SU-DHL-6 (cell line): ENCODE measurements around the gene FKBP15.

Source experiments
- H2AFZ ChIP-seq: fragments of 200-600 bp; sonication (generic); 2 replicates; pipeline ENCODE4 v1.6.1; 2014; ENCODE audit warnings: low read depth, mild to moderate bottlenecking, moderate library complexity, mixed read lengths, antibody characterized with exemption, low read length; ENCODE audit not compliant: severe bottlenecking
- H3F3A ChIP-seq: fragments of 200-600 bp; shearing (Covaris generic); 2 replicates; pipeline ENCODE4 v1.6.0; 2016; ENCODE audit warnings: antibody characterized with exemption, mild to moderate bottlenecking; ENCODE audit not compliant: insufficient read depth
- H3K27ac ChIP-seq: fragments of 200-600 bp; sonication (generic); 2 replicates; pipeline ENCODE4 v1.5.1; 2016; ENCODE audit warnings: low read depth, mild to moderate bottlenecking, low read length, moderate library complexity, mixed read lengths
- H3K27me3 ChIP-seq: fragments of 200-600 bp; sonication (generic), shearing (Covaris generic); 2 replicates; pipeline ENCODE4 v1.6.0; 2014; ENCODE audit warnings: mild to moderate bottlenecking, low read length
- H3K36me3 ChIP-seq: fragments of 200-600 bp; sonication (generic); 2 replicates; pipeline ENCODE4 v1.6.1; 2014; ENCODE audit warnings: mild to moderate bottlenecking, low read length, mixed read lengths
- H3K4me2 ChIP-seq: fragments of 300-600, 200-600 bp; shearing (Covaris generic), sonication (generic); 2 replicates; pipeline ENCODE4 v1.6.0; 2014; ENCODE audit warnings: low read length, low read depth, mild to moderate bottlenecking; ENCODE audit not compliant: poor library complexity, severe bottlenecking
- H3K4me3 ChIP-seq: fragments of 200-600 bp; sonication (generic); 2 replicates; pipeline ENCODE4 v1.5.1; 2014; ENCODE audit warnings: antibody characterized with exemption, low read length, mild to moderate bottlenecking, mixed read lengths; ENCODE audit not compliant: insufficient read depth, poor library complexity, severe bottlenecking
- H3K79me2 ChIP-seq: fragments of 200-600 bp; sonication (generic); 2 replicates; pipeline ENCODE4 v1.6.1; 2014; ENCODE audit warnings: mild to moderate bottlenecking, low read length, moderate library complexity; ENCODE audit not compliant: insufficient read depth
- H3K9ac ChIP-seq: fragments of 200-600 bp; sonication (generic); 2 replicates; pipeline ENCODE4 v1.7.0; 2014; ENCODE audit warnings: mild to moderate bottlenecking, low read length
- H3K9me2 ChIP-seq: fragments of 200-600 bp; sonication (generic); replicated peaks from 2 replicates; pipeline ENCODE4 v1.6.1; 2014; ENCODE audit warnings: low read length; ENCODE audit not compliant: insufficient read depth
- H3K9me3 ChIP-seq: fragments of 200-600 bp; sonication (generic); 2 replicates; pipeline ENCODE4 v1.6.1; 2014; ENCODE audit warnings: low read length, mixed read lengths; ENCODE audit not compliant: insufficient read depth
- H4K20me1 ChIP-seq: fragments of 200-600 bp; sonication (generic); 2 replicates; pipeline ENCODE4 v1.6.1; 2014; ENCODE audit warnings: low read depth, mild to moderate bottlenecking, antibody characterized with exemption, low read length, moderate library complexity, mixed read lengths
- EZH2phosphoT487 ChIP-seq: fragments of 200-600 bp; sonication (generic), shearing (Covaris generic); conservative IDR thresholded peaks from 2 replicates; pipeline ENCODE4 v1.6.1; 2018; ENCODE audit warnings: mild to moderate bottlenecking, antibody characterized with exemption, low read length, moderate library complexity, mixed read lengths
- TF ChIP-seq, protein P1 (sequence below): fragments of 200-600 bp; sonication (generic); IDR thresholded peaks from one replicate; pipeline ENCODE4 v1.5.1; 2017; ENCODE audit warnings: antibody characterized with exemption, mild to moderate bottlenecking, low read length, moderate library complexity; ENCODE audit not compliant: insufficient read depth, poor library complexity, severe bottlenecking

FKBP15 gene

GRCh38 chr9:113221800-113222481 is 864 bp upstream of the FKBP15 start:
- H3K27me3 ChIP-seq = no peaks in the 10 kb centered on the region
- H3K9me3 ChIP-seq = no peaks in the 10 kb centered on the region
- peak overlapping the region; percentile 80 for H2AFZ ChIP-seq
- H3K27ac ChIP-seq = no peak overlapping the region
- H3K4me2 ChIP-seq = peak overlapping the region; percentile 96
- TF ChIP-seq, protein P1, sequence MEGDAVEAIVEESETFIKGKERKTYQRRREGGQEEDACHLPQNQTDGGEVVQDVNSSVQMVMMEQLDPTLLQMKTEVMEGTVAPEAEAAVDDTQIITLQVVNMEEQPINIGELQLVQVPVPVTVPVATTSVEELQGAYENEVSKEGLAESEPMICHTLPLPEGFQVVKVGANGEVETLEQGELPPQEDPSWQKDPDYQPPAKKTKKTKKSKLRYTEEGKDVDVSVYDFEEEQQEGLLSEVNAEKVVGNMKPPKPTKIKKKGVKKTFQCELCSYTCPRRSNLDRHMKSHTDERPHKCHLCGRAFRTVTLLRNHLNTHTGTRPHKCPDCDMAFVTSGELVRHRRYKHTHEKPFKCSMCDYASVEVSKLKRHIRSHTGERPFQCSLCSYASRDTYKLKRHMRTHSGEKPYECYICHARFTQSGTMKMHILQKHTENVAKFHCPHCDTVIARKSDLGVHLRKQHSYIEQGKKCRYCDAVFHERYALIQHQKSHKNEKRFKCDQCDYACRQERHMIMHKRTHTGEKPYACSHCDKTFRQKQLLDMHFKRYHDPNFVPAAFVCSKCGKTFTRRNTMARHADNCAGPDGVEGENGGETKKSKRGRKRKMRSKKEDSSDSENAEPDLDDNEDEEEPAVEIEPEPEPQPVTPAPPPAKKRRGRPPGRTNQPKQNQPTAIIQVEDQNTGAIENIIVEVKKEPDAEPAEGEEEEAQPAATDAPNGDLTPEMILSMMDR = no peak
- no peak for TF ChIP-seq EZH2phosphoT487
- H4K20me1 ChIP-seq = peaks cover 7% of the 10 kb centered on the region; the same call in 1 of the 2 replicates
- peak overlapping the region; percentile 93 for H3K9ac ChIP-seq
- peak overlapping the region; percentile 89 for H3K4me3 ChIP-seq
- H3K79me2 ChIP-seq = peaks cover 46% of the 10 kb centered on the region
- H3K9me2 ChIP-seq = no peaks in the 10 kb centered on the region
- H3F3A ChIP-seq = peaks cover 20% of the 10 kb centered on the region
- H3K36me3 ChIP-seq = peaks cover 7% of the 10 kb centered on the region; the same call in 1 of the 2 replicates

GRCh38 chr9:113220467-113221002 is 542 bp downstream of the FKBP15 start:
- TF ChIP-seq EZH2phosphoT487 = no peak
- TF ChIP-seq, protein P1 = no peak
- Histone ChIP-seq H3K27me3 (no peaks in the 10 kb centered on the region), H3K36me3 (peaks cover 7% of the 10 kb centered on the region; the same call in 1 of the 2 replicates), H3K4me3 (peak overlapping the region; percentile 90), H3K79me2 (peaks cover 59% of the 10 kb centered on the region), H3K27ac (peak overlapping the region; percentile 80), H3K4me2 (peak overlapping the region; percentile 98), H3K9me2 (no peaks in the 10 kb centered on the region), H3F3A (peaks cover 20% of the 10 kb centered on the region), H3K9ac (peak overlapping the region; percentile 93), H2AFZ (peak overlapping the region; percentile 83), H3K9me3 (no peaks in the 10 kb centered on the region), H4K20me1 (peaks cover 15% of the 10 kb centered on the region; the same call in 1 of the 2 replicates)

- Histone ChIP-seq H3K27me3 (no peaks in the 10 kb centered on the region), H3K4me3 (peak overlapping the region; percentile 90), H3K36me3 (peaks cover 7% of the 10 kb centered on the region; the same call in 1 of the 2 replicates), H3K4me2 (peak overlapping the region; percentile 98), H4K20me1 (peaks cover 18% of the 10 kb centered on the region; the same call in 1 of the 2 replicates), H3K27ac (peak overlapping the region; percentile 80), H2AFZ (no peak overlapping the region), H3K9ac (peak overlapping the region; percentile 93), H3K9me2 (no peaks in the 10 kb centered on the region), H3K9me3 (no peaks in the 10 kb centered on the region), H3F3A (peaks cover 20% of the 10 kb centered on the region), H3K79me2 (peaks cover 63% of the 10 kb centered on the region)
- TF ChIP-seq, protein P1 = no peak
- no peak for TF ChIP-seq EZH2phosphoT487
These were observed 1.1 kb downstream of the FKBP15 start for GRCh38 chr9:113219969-113220368.
